T-helper 9 cell (primary cell): ENCODE data around the gene DIAPH1.

Experiments used
- DNase-seq: peaks from one replicate; pipeline ENCODE4 v3.0.0-alpha.2; 2020
- total RNA-seq, 2 donors: gene quantifications; one replicate each; lab custom pipeline; 2026; lab: John Stamatoyannopoulos, UW

The DIAPH1 gene
- 245 to 331 reads per million in 2 donors for total RNA-seq

- peak; percentile 97 for DNase-seq
These were observed at the start of gene DIAPH1 for GRCh38 chr5:141618804-141619554. Gene DIAPH1, minus strand, starts transcription at chr5:141619000. Its CDS starts 86 bp downstream, at chr5:141618914.

- DNase-seq, result no peak
These were observed 47.5 kb upstream of the DIAPH1 start for GRCh38 chr5:141665995-141666940.

- DNase-seq, result peak; percentile 64
These were observed 46.1 kb upstream of the DIAPH1 start for GRCh38 chr5:141664733-141665461.

- DNase-seq, result no peak
These were observed 44.7 kb upstream of the DIAPH1 start for GRCh38 chr5:141663506-141663905.

- DNase-seq, result no peak
These were observed 43.2 kb upstream of the DIAPH1 start for GRCh38 chr5:141662028-141662427.

GRCh38 chr5:141657937-141658545 lies 39.2 kb upstream of the DIAPH1 start:
- no peak for DNase-seq

- DNase-seq, result no peak
These were observed 38.6 kb upstream of the DIAPH1 start for GRCh38 chr5:141657404-141657803.

GRCh38 chr5:141656396-141656795 lies 37.6 kb upstream of the DIAPH1 start:
- no peak for DNase-seq

GRCh38 chr5:141655020-141655419 lies 36.2 kb upstream of the DIAPH1 start:
- no peak for DNase-seq

- DNase-seq, result no peak
These were observed 35.5 kb upstream of the DIAPH1 start for GRCh38 chr5:141654298-141654697.

GRCh38 chr5:141651728-141652105 lies 32.9 kb upstream of the DIAPH1 start:
- no peak for DNase-seq

GRCh38 chr5:141650851-141651727 lies 32.3 kb upstream of the DIAPH1 start, which contains the start of gene FCHSD1:
Gene FCHSD1, minus strand, starts transcription at chr5:141651418. Its CDS starts 50 bp downstream, at chr5:141651368.
- DNase-seq, result peak; percentile 77

GRCh38 chr5:141649972-141650371 lies 31.2 kb upstream of the DIAPH1 start:
- no peak for DNase-seq

GRCh38 chr5:141649056-141649688 lies 30.4 kb upstream of the DIAPH1 start:
- no peak for DNase-seq

- DNase-seq, result no peak
These were observed 29.1 kb upstream of the DIAPH1 start for GRCh38 chr5:141647851-141648250.

- no peak for DNase-seq
These were observed 28.4 kb upstream of the DIAPH1 start for GRCh38 chr5:141647242-141647641.

- no peak for DNase-seq
These were observed 27.2 kb upstream of the DIAPH1 start for GRCh38 chr5:141646026-141646425.

- no peak for DNase-seq
These were observed 23.0 kb upstream of the DIAPH1 start for GRCh38 chr5:141641634-141642267.

GRCh38 chr5:141640698-141641097 lies 21.9 kb upstream of the DIAPH1 start:
- DNase-seq, result no peak

GRCh38 chr5:141640051-141640415 lies 21.2 kb upstream of the DIAPH1 start:
- no peak for DNase-seq
